SH-SY5Y (cell line): ENCODE results near the gene RPUSD4.

Source experiments
- GATA2 ChIP-seq: IDR thresholded peaks from 2 replicates; pipeline ENCODE4 v1.6.1; 2011; ENCODE audit warnings: mild to moderate bottlenecking, low read depth, low read length
- GATA3 ChIP-seq: IDR thresholded peaks from 2 replicates; pipeline ENCODE4 v1.6.1; 2011; ENCODE audit warnings: low read depth, mild to moderate bottlenecking, low read length, moderate library complexity

DNA sequence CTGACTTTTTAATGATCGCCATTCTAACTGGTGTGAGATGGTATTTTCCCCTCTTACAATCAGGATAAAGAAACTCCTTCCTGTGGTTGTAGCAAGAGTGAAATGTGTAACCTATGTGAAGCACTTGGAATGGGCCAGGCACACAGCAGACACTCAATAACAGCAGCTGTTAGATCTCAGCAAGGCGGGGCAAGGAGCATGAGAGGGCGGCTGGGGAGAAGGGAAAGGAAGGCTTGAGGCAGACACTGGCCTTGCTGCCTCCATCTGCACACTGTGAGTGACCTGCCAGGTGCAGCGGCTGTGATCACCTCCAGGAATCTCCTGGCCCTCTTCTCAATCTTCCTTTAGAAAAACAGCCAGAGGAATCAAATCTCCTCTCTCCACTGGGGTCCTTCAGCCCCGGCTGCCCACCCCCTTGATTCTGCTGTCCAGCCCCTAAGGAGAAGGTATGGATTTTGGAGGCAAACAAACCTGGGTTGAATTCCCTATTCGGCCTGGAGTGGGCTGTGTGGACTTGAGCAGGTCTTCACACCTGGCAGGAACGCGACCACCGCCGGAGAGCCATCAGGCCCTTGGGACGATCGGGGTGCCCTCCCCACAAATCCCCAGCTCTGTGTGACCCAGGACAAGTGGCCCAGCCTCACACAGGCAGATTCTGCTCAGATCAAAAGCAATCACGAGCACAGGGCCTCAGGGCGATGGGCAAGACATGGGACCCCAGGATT is 49.0 kb downstream of the RPUSD4 start:
- TF ChIP-seq GATA3 (no peak), GATA2 (no peak)
